Cardiac fibroblast (primary cell): ENCODE results near the gene NAPA.

Experiments used
- DNase-seq, 2 donors: peaks; one replicate each; pipeline versions ENCODE4 v3.0.0 to v3.0.0-alpha.2; 2010; ENCODE audit warnings: low read depth in 2 of 2
- H3K4me3 ChIP-seq, 2 donors: replicated peaks in 1 of 2; 1 replicate in 1 of 2; 2 replicates in 1 of 2; pipeline ENCODE4 v1.5.1; 2011; ENCODE audit warnings: low read depth in 2 of 2, low read length in 2 of 2, mild to moderate bottlenecking in 2 of 2, moderate library complexity in 1 of 2
- CTCF ChIP-seq: IDR thresholded peaks from one replicate; pipeline ENCODE4 v1.5.1; 2011; ENCODE audit warnings: low read depth, mild to moderate bottlenecking, low read length, inconsistent platforms

NAPA gene

GRCh38 chr19:47448360-47448727 lies 66.5 kb downstream of the NAPA start:
- no peak overlapping the region for H3K4me3 ChIP-seq
- TF ChIP-seq CTCF, result no peak

GRCh38 chr19:47447470-47448359 lies 67.1 kb downstream of the NAPA start:
- no peak for TF ChIP-seq CTCF
- DNase-seq, result peak; percentile 43 to 47
- H3K4me3 ChIP-seq, result no peak overlapping the region

More at GRCh38 chr19:47448360-47448727, 66.5 kb downstream of the NAPA start:
- no peak for DNase-seq

- peak; percentile 18 to 26 for DNase-seq
- TF ChIP-seq CTCF, result no peak
- no peak overlapping the region for H3K4me3 ChIP-seq
Observed at GRCh38 chr19:47446534-47447469, 68.1 kb downstream of the NAPA start.

- TF ChIP-seq CTCF, result no peak
- peak in 1 of 2 donors; percentile 48 for DNase-seq
- no peak overlapping the region for H3K4me3 ChIP-seq
Observed at GRCh38 chr19:47445937-47446402, 68.9 kb downstream of the NAPA start.

- no peak for DNase-seq
- no peak overlapping the region for H3K4me3 ChIP-seq
- TF ChIP-seq CTCF, result no peak
Observed at GRCh38 chr19:47445527-47445926, 69.3 kb downstream of the NAPA start.

GRCh38 chr19:47444388-47444821 lies 70.5 kb downstream of the NAPA start:
- DNase-seq, result no peak
- no peak for TF ChIP-seq CTCF
- H3K4me3 ChIP-seq, result no peak overlapping the region
